Fibroblast of lung (primary cell): ENCODE data around the gene TBC1D22A. TPM values are rescaled to one million over a fixed set of nuclear protein-coding genes. Genes with fewer than 3 reads are reported as not detected.

Experiments used
- DNase-seq, 2 donors: peaks; one replicate each; pipeline versions ENCODE4 v3.0.0 to v3.0.0-alpha.2; 2010; ENCODE audit warnings: low read depth in 2 of 2
- H2AFZ ChIP-seq: 2 replicates; pipeline ENCODE4 v1.5.1; 2012; ENCODE audit warnings: low read length, control low read depth, inconsistent platforms
- H3K27ac ChIP-seq: 2 replicates; pipeline ENCODE4 v1.5.1; 2011; ENCODE audit warnings: low read length, control low read depth; ENCODE audit not compliant: insufficient read depth
- H3K27me3 ChIP-seq: 2 replicates; pipeline ENCODE4 v1.5.1; 2011; ENCODE audit warnings: mild to moderate bottlenecking, low read length; ENCODE audit not compliant: control insufficient read depth, insufficient read depth
- H3K36me3 ChIP-seq: 2 replicates; pipeline ENCODE4 v1.5.1; 2011; ENCODE audit warnings: low read length; ENCODE audit not compliant: control insufficient read depth, insufficient read depth
- H3K4me1 ChIP-seq: 2 replicates; pipeline ENCODE4 v1.5.1; 2011; ENCODE audit warnings: low read length; ENCODE audit not compliant: control insufficient read depth, insufficient read depth; ENCODE audit errors: extremely low read depth
- H3K4me2 ChIP-seq: 2 replicates; pipeline ENCODE4 v1.5.1; 2011; ENCODE audit warnings: low read length, control low read depth; ENCODE audit not compliant: insufficient read depth; ENCODE audit errors: extremely low read depth
- H3K4me3 ChIP-seq, 4 experiments: fragments of 200-600 bp in 1 of 4; sonication (generic) in 1 of 4; replicated peaks in 1 of 4; 2 replicates each; pipeline ENCODE4 v1.5.1; 2011 to 2016; ENCODE audit warnings: low read length in 4 of 4, low read depth in 3 of 4, mild to moderate bottlenecking in 3 of 4, control low read depth in 2 of 4, inconsistent platforms in 1 of 4, mixed read lengths in 1 of 4; ENCODE audit not compliant: insufficient read depth in 1 of 4; ENCODE audit errors: control extremely low read depth in 1 of 4
- H3K79me2 ChIP-seq: 2 replicates; pipeline ENCODE4 v1.5.1; 2012; ENCODE audit warnings: mild to moderate bottlenecking, low read length, inconsistent platforms; ENCODE audit not compliant: control insufficient read depth, insufficient read depth
- H3K9ac ChIP-seq: 2 replicates; pipeline ENCODE4 v1.5.1; 2011; ENCODE audit warnings: mild to moderate bottlenecking, low read length, control low read depth; ENCODE audit not compliant: insufficient read depth
- H3K9me3 ChIP-seq: 2 replicates; pipeline ENCODE4 v1.5.1; 2012; ENCODE audit warnings: low read depth, low read length; ENCODE audit not compliant: control insufficient read depth, insufficient read depth
- H4K20me1 ChIP-seq: 2 replicates; pipeline ENCODE4 v1.5.1; 2011; ENCODE audit warnings: low read length; ENCODE audit not compliant: control insufficient read depth, insufficient read depth; ENCODE audit errors: extremely low read depth
- CTCF ChIP-seq, 2 donors: IDR thresholded peaks in 1 of 2; conservative IDR thresholded peaks in 1 of 2; 1 replicate in 1 of 2; 2 replicates in 1 of 2; pipeline ENCODE4 v1.5.1; 2011 to 2012; ENCODE audit warnings: low read length in 2 of 2, control low read depth in 1 of 2, inconsistent platforms in 1 of 2, low read depth in 1 of 2, mild to moderate bottlenecking in 1 of 2
- EZH2 ChIP-seq: IDR thresholded peaks from 2 replicates; pipeline ENCODE4 v1.5.1; 2012; ENCODE audit warnings: low read length, control low read depth, mild to moderate bottlenecking; ENCODE audit errors: missing control alignments
- polyA plus RNA-seq, 2 donors: library from polyadenylated mRNA; depleted of rRNA in 1 of 2; stranded (reverse) in 1 of 2; unstranded in 1 of 2; fragments of >200 nt; gene quantifications; 2 replicates each; pipeline ENCODE4 v1.2.1, GENCODE V29; 2011 to 2012; ENCODE audit warnings: missing spikeins in 1 of 2
- total RNA-seq: library from RNA; depleted of rRNA; stranded (reverse); fragments of >200 nt; gene quantifications from 2 replicates; pipeline ENCODE4 v1.2.1, GENCODE V29; 2014

Gene TBC1D22A
- total and polyA plus RNA-seq, 2 donors (not counting 1 experiment from before 2014, with no cell fraction given) = 11.6 to 17.6 TPM

- no peaks in the 10 kb centered on the region for H3K4me1 ChIP-seq
- H3K36me3 ChIP-seq = no peaks in the 10 kb centered on the region
- H4K20me1 ChIP-seq = no peaks in the 10 kb centered on the region
- TF ChIP-seq CTCF (conservative IDR thresholded peaks at IDR 0.05 in 1 of 2, IDR thresholded peaks at IDR 0.05 in 1 of 2; ENCODE audit: low read depth in 1 of 2, low read length in 2 of 2) (no peak), EZH2 (no peak)
- no peaks in the 10 kb centered on the region for H3K27me3 ChIP-seq
- no peak overlapping the region for H2AFZ ChIP-seq
- H3K4me2 ChIP-seq = no peak overlapping the region
- H3K9me3 ChIP-seq = no peaks in the 10 kb centered on the region
- DNase-seq = no peak
- H3K9ac ChIP-seq = no peak overlapping the region
- H3K79me2 ChIP-seq = no peaks in the 10 kb centered on the region
- H3K4me3 ChIP-seq = no peak overlapping the region
- H3K27ac ChIP-seq = no peak overlapping the region
Observed at GRCh38 chr22:47128622-47129215, 366.3 kb downstream of the TBC1D22A start.

- Histone ChIP-seq H3K79me2 (no peaks in the 10 kb centered on the region), H3K9ac (no peak overlapping the region), H3K9me3 (no peaks in the 10 kb centered on the region), H3K4me3 (no peak overlapping the region), H3K4me1 (no peaks in the 10 kb centered on the region), H4K20me1 (no peaks in the 10 kb centered on the region), H2AFZ (no peak overlapping the region), H3K36me3 (no peaks in the 10 kb centered on the region), H3K27ac (no peak overlapping the region), H3K27me3 (no peaks in the 10 kb centered on the region), H3K4me2 (no peak overlapping the region)
- TF ChIP-seq CTCF (conservative IDR thresholded peaks at IDR 0.05 in 1 of 2, IDR thresholded peaks at IDR 0.05 in 1 of 2; ENCODE audit: low read depth in 1 of 2, low read length in 2 of 2) = no peak
- no peak for TF ChIP-seq EZH2
- DNase-seq = no peak
Observed at GRCh38 chr22:47129902-47130635, 367.6 kb downstream of the TBC1D22A start.

- TF ChIP-seq EZH2 = no peak
- TF ChIP-seq CTCF (conservative IDR thresholded peaks at IDR 0.05 in 1 of 2, IDR thresholded peaks at IDR 0.05 in 1 of 2; ENCODE audit: low read depth in 1 of 2, low read length in 2 of 2) = no peak
- Histone ChIP-seq H3K79me2 (no peaks in the 10 kb centered on the region), H3K27ac (no peak overlapping the region), H3K36me3 (no peaks in the 10 kb centered on the region), H3K4me3 (no peak overlapping the region), H2AFZ (no peak overlapping the region), H3K27me3 (no peaks in the 10 kb centered on the region), H3K4me1 (no peaks in the 10 kb centered on the region), H4K20me1 (no peaks in the 10 kb centered on the region), H3K4me2 (no peak overlapping the region), H3K9ac (no peak overlapping the region), H3K9me3 (no peaks in the 10 kb centered on the region)
- DNase-seq = no peak
Observed at GRCh38 chr22:47130883-47131631, 368.6 kb downstream of the TBC1D22A start.
